AG08396 (cell line): Measurements from ENCODE around the gene TIGD1.

Experiments
- DNase-seq: peaks from one replicate; pipeline ENCODE4 v3.0.0; 2012; ENCODE audit warnings: low spot score, mixed read lengths

The TIGD1 gene

DNA sequence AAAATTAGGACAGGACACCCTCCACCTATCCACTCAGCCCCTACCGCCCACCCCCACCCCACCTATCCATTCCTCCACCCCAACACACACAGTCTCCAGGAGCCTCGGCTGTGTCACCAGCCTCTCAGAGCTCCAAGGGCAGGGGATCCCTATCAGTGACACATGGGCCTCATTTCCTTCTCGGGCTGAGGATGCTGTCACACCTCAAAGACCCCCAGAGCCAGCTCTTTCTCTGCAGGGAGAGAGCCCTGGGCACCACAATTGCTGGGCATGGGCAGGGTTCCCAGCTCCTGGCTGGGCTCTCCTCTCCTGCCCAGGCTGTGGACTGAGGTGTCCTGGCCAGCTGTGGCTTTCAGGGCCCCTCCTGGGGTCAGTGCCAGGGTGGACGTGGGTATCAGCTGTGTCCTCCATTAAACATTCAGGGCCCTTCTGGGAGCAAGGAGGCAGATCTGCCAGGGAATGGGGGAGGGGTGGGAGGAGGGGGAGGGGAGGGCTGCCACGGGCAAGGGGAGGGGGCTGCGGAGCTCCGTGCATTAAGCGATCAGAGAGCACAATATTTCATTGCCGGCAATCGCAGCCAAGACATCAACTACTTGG, 48.5 kb downstream of the TIGD1 start:
- no peak for DNase-seq

DNA sequence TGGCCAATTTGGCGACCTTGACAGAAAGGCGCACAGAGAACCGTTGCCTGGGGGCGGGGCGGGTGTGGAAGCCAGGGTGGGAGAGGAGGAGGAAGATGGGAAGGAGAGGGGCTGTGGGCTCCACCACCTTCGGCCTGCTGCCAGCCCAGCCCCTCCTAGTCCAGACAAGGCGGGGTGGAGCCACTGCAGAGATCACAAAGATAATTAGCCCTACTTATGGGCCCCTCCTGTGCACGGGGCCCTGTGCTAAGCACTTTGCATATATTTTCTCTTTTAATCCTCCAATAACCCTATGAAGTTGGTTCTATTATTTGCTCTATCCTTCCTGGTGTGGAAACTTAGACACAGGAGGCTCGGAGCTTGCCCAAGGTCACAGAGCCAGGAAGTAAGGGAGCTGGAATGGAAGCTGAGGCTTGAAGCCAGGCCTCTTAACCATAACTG, 49.0 kb downstream of the TIGD1 start:
- no peak for DNase-seq

DNA sequence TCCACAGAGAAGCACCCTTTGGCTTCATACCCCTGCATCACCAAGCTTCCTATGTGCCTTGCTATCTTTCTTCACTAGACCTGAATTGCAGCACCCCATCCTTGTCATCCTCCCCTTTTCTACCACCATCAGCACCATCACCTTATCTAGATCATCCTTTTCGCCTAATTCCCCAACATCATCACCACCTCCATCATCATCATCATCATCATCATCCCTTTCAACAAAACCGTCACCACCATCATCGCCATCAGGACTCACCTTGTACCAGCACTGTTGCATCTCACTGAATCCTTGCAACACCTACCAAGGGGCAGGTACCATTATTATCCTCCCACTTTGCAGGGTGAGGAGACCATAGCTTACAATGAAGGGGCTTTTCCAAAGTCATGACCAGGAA, 51.9 kb downstream of the TIGD1 start:
- DNase-seq: no peak
